Globus pallidus (tissue), 1 donor: ENCODE data around the gene NAT10.
"Not testable (repeated sequence)": the region's sequence is repeated elsewhere in the genome, so short reads cannot be mapped to it uniquely, and the experiment has no call there.

Experiments
- DNase-seq: peaks from one replicate; pipeline ENCODE4 v3.0.0-alpha.2; 2015; ENCODE audit warnings: low spot score

The NAT10 gene

DNA sequence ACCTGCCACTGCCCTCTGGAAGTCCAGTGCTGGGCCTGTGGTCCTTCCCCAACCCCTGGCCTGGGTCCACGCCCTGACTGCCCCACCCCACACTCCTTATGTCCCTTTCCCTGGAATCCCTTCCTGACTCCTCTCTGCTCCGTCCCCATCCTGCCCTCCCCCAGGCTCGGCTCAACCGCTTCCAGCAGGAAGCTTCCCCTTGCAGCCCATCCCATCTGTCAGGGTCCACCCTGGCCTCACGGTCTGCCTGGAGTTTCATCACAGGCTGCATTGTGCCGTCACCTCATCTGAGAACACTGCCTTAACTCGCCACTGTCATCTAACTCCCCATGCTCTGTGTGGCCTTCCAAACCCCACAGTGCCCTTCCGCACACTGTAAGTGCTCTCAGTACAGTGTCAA, 64.3 kb downstream of the NAT10 start:
- DNase-seq = no peak

DNA sequence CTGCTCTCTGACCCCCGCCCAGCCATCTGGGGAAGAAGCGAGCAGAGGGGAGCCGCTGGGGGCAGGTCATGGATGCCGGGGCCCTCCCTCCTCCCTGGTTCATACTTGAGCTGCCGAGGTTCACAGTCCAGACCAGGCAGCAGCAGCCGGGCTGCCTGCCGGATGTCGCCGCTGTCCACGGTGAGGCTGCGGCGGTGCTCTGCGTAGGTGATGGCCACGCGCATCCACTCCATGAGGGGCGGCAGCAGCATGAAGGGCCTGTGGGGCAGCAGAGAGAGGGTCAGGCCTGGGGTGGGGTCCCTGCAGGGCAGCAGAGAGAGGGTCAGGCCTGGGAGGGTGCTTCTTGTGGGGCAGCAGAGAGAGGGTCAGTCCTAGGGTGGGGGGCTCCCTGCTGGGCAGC, 67.6 kb downstream of the NAT10 start:
- DNase-seq = no peak

- peak; percentile 75 for DNase-seq
Measured at GRCh38 chr11:34174412-34175041, 69.1 kb downstream of the NAT10 start.

DNA sequence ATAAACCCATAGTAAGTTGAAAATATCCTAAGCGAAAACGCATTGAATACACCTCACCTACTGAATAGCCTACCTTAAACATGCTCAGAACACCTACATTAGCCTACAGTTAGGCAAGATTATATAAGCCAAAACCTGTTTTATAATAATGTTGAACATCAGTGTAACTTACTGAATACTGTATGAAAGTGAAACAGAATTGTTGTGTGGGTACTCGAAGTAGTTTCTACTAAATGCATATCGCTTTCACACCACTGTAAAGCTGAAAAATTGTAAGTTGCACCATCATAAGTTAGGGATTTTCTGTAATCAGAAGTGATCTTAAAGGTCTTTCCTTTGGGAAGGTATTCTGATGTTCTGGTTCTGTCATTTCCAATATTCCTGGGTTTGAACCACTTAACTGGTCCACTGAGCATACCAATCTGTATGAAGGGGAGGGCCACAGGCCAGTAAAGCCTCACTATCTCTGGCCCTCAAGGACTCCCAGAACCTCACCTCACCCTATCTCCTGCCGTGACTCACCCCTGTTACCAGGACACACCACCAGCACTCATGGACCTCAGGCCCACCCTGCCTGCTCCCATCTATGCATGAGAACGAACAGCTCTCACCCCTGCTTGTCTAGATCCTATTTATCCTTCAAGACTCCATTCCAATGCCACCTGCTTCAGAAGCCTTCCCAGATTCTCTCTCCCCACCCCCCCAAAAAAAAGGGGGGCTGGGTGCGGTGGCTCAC, 70.0 kb downstream of the NAT10 start:
- DNase-seq = no peak

GRCh38 chr11:34176751-34177209, 71.4 kb downstream of the NAT10 start:
- DNase-seq = peak; percentile 69

DNA sequence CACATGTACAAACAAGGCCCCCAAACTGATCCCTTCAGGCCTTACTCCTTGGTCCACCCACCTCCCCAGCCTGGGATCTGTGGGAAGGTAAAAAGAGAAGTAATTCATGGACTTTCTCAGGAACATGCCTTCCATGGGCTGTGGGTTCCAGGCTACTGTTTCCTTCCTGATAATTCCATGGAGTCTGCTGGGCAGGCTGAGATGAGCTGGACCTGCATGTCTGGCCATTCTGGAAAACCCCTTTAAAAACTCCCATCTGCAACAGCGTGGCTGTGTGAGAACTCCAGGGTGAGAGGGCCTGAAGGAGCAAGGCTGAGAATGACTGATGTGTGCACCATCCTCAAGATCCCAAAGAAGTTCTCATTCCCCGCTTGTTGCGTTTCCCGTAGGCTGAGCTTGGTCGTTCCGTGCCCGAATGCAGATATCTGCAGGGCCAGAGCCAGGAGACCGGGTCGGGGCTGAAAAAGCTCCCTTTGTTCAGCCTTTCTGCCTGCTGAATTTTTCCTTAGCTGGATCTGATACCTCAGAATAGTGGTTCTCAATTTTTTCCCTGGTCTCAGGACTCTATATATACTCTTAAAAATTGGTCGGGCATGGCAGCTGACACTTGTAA, 72.9 kb downstream of the NAT10 start:
- DNase-seq = peak; percentile 59

DNA sequence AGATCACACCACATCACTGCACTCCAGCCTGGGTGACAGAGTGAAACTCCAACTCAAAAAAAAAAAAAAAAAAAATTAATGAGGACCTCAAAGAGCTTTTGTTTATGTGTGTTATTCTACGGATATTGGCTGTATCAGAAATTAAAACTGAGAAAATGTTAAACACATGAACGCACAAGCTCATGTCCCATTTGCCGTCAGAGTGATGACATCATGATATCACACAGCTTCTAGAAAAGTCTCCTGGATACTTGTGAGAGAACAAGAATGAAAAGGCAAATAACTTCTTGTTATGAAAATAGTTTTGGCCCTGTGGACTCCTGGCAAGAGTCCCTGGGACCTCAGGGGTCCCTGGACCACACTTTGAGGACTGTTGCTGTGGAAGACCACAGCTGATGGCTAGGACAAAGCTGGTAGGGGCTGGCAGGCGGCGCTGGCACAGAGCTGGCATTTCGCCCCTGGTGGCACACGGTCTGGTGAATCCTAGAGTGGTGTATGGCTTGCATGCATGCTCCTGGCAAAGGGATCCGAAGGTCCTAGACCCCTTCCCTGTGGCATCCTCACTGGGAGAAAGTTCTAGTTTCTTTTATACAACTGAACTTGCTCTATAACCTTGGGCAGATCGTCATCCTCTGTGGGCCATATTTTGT, 73.7 kb downstream of the NAT10 start:
- no peak for DNase-seq

- DNase-seq = peak; percentile 17
Measured at GRCh38 chr11:34180040-34180813, 74.8 kb downstream of the NAT10 start.

DNA sequence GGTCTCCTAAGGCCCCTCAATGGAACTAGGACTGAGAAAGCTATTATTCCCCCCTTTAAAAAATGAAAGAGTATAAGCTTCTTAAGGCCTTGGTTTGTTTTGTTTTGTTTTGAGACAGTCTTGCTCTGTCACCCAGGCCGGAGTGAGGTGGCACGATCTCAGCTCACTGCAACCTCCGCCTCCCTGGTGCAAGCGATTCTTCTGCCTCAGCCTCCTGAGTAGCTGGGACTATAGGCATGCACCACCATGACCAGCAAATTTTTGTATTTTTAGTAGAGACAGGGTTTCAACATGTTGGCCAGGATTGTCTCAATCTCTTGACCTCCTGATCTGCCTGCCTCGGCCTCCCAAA, 75.4 kb downstream of the NAT10 start:
- DNase-seq = not testable (repeated sequence)

- DNase-seq = no peak
Measured at GRCh38 chr11:34181251-34181650, 75.8 kb downstream of the NAT10 start.

- DNase-seq = no peak
Measured at GRCh38 chr11:34181856-34182405, 76.5 kb downstream of the NAT10 start.

- DNase-seq = no peak
Measured at GRCh38 chr11:34182425-34182824, 77.0 kb downstream of the NAT10 start.

DNA sequence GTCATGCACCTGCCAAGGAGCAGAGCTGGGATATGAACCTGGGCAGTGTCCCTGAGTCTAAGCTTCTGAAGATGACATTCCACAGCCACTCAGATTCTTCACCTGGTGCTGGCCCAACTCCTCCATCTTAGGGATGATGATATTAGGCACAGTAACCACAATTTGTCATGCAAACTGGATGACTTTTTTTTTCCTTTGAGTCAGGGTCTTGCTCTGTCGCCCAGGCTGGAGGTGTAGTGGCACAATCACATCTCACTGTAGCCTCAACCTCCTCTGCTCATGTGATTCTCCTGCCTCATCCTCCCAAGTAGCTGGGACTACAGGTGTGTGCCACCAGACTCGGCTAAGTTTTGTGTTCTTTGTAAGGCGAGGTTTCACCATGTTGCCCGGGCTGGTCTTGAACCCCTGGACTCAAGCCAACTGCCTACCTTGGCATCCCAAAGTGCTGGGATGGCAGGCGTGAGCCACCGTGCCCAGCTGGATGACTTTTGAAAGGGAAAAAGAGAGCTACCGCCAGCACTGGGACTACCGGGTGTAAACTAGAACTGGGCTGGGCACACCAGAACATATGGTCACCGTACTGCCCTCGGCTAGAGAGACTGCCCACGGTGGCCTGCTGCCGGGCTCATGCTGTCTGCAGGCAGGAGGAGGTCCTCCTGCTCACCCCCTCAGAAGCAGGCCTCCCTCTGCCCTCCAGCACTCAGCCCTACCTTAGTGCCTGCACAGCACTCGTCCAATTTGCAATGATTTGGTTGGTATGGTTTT, 77.7 kb downstream of the NAT10 start:
- DNase-seq = no peak

DNA sequence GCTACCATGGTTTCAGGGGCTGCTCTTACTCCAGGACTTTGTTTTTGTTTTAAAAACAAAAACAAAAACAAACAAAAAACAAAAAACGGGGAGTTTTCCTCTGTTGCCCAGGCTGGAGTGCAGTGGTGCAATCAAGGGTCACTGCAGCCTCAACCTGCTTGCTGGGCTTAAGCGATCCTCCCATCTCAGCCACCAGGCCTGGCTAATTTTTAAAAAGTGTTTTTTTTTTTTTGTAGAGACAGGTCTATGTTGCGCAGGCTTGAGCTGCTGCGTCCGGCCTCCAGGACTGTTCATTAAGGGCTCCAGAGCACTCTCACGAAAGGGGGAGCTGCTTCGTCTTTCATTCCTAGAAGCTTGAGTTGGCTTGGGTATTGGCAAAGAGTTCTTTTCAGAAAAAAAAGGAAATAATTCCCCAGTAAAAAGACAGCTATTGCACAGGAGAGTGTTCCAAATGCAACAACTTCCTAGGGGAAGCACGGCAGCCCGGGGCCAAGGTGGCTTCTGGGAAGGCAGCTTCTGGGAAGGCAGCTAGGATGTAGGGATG, 78.5 kb downstream of the NAT10 start:
- DNase-seq = no peak

- DNase-seq = no peak
Measured at GRCh38 chr11:34184505-34185015, 79.1 kb downstream of the NAT10 start.

DNA sequence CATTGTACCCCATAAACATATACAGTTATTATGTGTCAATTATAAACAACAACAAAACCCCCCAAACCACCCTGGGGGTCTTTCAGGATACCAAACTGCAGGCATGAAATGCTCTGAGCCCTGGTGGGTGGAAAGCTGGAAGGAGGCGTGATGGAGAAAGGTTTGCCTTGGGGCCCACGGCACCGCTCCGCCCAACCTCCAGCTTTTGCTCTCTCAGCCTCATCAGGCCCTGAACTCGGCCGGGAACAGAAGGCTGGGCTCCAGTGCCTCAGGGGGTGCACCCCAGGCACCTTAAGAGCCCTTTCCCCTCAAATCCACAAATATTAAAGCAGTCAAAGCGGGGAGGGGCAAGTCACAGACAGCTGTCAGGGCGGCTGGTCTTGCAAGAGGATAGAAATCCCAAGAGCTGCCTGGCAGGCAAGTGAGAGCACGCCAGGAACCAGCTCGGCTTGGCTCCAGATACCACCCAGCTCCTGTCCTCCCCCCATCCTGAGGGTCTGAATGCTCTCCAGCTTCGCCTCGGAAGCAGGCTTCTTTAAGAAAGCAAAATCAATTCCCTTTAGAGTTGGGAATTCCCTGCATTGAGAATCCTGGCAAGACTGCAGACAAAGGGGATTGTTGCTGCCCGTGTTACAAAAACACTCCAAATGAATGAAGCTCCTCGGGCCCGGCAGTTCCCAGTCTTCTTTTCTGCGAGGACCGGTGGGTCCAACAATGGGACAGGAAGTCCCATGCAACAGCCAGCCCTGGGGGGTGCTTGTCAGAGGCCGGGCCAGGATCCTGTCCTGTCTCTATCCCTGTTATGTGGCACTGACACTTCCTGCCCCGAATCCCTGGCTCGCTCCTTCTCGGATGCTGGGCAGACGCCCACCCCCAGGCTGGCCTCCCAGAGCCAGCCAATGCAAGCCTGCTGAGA, 80.8 kb downstream of the NAT10 start:
- DNase-seq = no peak

- DNase-seq = no peak
Measured at GRCh38 chr11:34188181-34188580, 82.8 kb downstream of the NAT10 start.

DNA sequence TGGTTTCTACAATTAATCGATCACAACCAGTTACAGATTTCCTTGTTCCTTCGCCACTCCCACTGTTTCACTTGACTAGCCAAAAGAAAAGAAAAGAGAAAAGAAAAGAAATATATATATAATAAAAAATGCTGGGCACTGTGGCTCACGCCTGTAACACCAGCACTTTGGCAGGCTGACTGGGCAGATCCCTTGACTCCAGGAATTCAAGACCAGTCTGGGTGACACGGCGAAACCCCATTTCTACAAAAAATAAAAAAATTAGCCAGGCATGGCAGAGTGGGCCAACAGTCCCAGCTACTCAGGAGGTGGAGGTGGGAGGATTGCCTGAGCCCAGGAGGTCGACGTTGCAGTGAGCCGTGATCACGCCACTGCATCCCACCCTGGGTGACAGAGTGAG, 83.8 kb downstream of the NAT10 start:
- no peak for DNase-seq
